ENCODE data around the gene CLTB.

The CLTB gene

GRCh38 chr5:176441921-176442323 lies 25.6 kb upstream of the CLTB start:
- H3K27me3 Mint-ChIP-seq, result peaks cover 0 to 6% of the 10 kb centered on the region in 2 donors
- no peaks in the 10 kb centered on the region for H3K9me3 Mint-ChIP-seq
- H3K36me3 Mint-ChIP-seq, result no peaks in the 10 kb centered on the region
- H3K4me3 Mint-ChIP-seq, result no peak overlapping the region
- ATAC-seq (replicated peaks), result no peak
- H3K27ac Mint-ChIP-seq, result no peak overlapping the region
- no peak for DNase-seq
- peaks cover 11 to 16% of the 10 kb centered on the region in 2 donors for H3K4me1 Mint-ChIP-seq

- Mint-ChIP-seq H3K27ac (no peak overlapping the region), H3K4me1 (peaks cover 13 to 16% of the 10 kb centered on the region in 2 donors), H3K36me3 (no peaks in the 10 kb centered on the region), H3K27me3 (peaks cover 0 to 6% of the 10 kb centered on the region in 2 donors), H3K4me3 (no peak overlapping the region), H3K9me3 (no peaks in the 10 kb centered on the region)
- ATAC-seq (replicated peaks) (no peak), DNase-seq (no peak)
Measured at GRCh38 chr5:176440927-176441706, 24.8 kb upstream of the CLTB start.

GRCh38 chr5:176438959-176439757 lies 22.8 kb upstream of the CLTB start:
- Mint-ChIP-seq H3K27ac (no peak overlapping the region), H3K27me3 (peaks cover 0 to 6% of the 10 kb centered on the region in 2 donors), H3K9me3 (no peaks in the 10 kb centered on the region), H3K4me3 (no peak overlapping the region), H3K4me1 (peaks cover 11 to 13% of the 10 kb centered on the region in 2 donors), H3K36me3 (no peaks in the 10 kb centered on the region)
- ATAC-seq (replicated peaks) (no peak), DNase-seq (no peak)

- peak overlapping the region; percentile 66 to 72 for H3K4me3 Mint-ChIP-seq
- peaks cover 11% of the 10 kb centered on the region in 2 donors for H3K4me1 Mint-ChIP-seq
- peaks cover 0 to 13% of the 10 kb centered on the region in 2 donors for H3K27me3 Mint-ChIP-seq
- ATAC-seq (replicated peaks), result peak; percentile 74 to 78
- H3K9me3 Mint-ChIP-seq, result no peaks in the 10 kb centered on the region
- peaks cover 0 to 2% of the 10 kb centered on the region in 2 donors for H3K36me3 Mint-ChIP-seq
- no peak for DNase-seq
- peak overlapping the region; percentile 21 for H3K27ac Mint-ChIP-seq
Measured at GRCh38 chr5:176436656-176437055, 20.3 kb upstream of the CLTB start.

GRCh38 chr5:176432707-176433106 lies 16.4 kb upstream of the CLTB start:
- ATAC-seq (replicated peaks), result no peak
- Mint-ChIP-seq H3K4me3 (no peak overlapping the region), H3K27me3 (peaks cover 0 to 7% of the 10 kb centered on the region in 2 donors)

GRCh38 chr5:176429972-176430371 lies 13.6 kb upstream of the CLTB start:
- ATAC-seq (replicated peaks) (no peak), DNase-seq (no peak)
- H3K4me3 Mint-ChIP-seq, result no peak overlapping the region
- H3K36me3 Mint-ChIP-seq, result peaks cover 2 to 3% of the 10 kb centered on the region in 2 donors
- no peak overlapping the region for H3K27ac Mint-ChIP-seq
- peaks cover 0 to 3% of the 10 kb centered on the region in 2 donors for H3K9me3 Mint-ChIP-seq
- peaks cover 0 to 7% of the 10 kb centered on the region in 2 donors for H3K27me3 Mint-ChIP-seq
- H3K4me1 Mint-ChIP-seq, result no peaks in the 10 kb centered on the region

More at GRCh38 chr5:176432707-176433106, 16.4 kb upstream of the CLTB start:
- Mint-ChIP-seq H3K4me1 (peaks cover 10 to 11% of the 10 kb centered on the region in 2 donors), H3K36me3 (peaks cover 0 to 2% of the 10 kb centered on the region in 2 donors), H3K27ac (no peak overlapping the region), H3K9me3 (no peaks in the 10 kb centered on the region)
- no peak for DNase-seq

GRCh38 chr5:176427971-176428370 lies 11.6 kb upstream of the CLTB start:
- H3K9me3 Mint-ChIP-seq, result peaks cover 0 to 3% of the 10 kb centered on the region in 2 donors
- H3K4me3 Mint-ChIP-seq, result no peak overlapping the region
- no peak for DNase-seq
- peaks cover under 1 to 7% of the 10 kb centered on the region in 2 donors for H3K27me3 Mint-ChIP-seq
- H3K4me1 Mint-ChIP-seq, result no peaks in the 10 kb centered on the region
- ATAC-seq (replicated peaks), result no peak
- no peak overlapping the region for H3K27ac Mint-ChIP-seq
- H3K36me3 Mint-ChIP-seq, result peaks cover 2 to 3% of the 10 kb centered on the region in 2 donors

- DNase-seq (no peak), ATAC-seq (replicated peaks) (no peak)
- Mint-ChIP-seq H3K4me1 (no peaks in the 10 kb centered on the region), H3K27ac (no peak overlapping the region), H3K27me3 (peaks cover 0 to 10% of the 10 kb centered on the region in 2 donors), H3K4me3 (no peak overlapping the region), H3K9me3 (peaks cover 0 to 3% of the 10 kb centered on the region in 2 donors), H3K36me3 (peaks cover 0 to 3% of the 10 kb centered on the region in 2 donors)
Measured at GRCh38 chr5:176426876-176427275, 10.5 kb upstream of the CLTB start.

GRCh38 chr5:176425791-176426190 lies 9.5 kb upstream of the CLTB start:
- H3K27ac Mint-ChIP-seq, result peak overlapping the region; percentile 6
- DNase-seq (no peak), ATAC-seq (replicated peaks) (no peak)
- H3K36me3 Mint-ChIP-seq, result peaks cover 0 to 3% of the 10 kb centered on the region in 2 donors
- peaks cover 4 to 5% of the 10 kb centered on the region in 2 donors for H3K9me3 Mint-ChIP-seq
- H3K4me3 Mint-ChIP-seq, result no peak overlapping the region
- no peaks in the 10 kb centered on the region for H3K4me1 Mint-ChIP-seq
- peaks cover 0 to 17% of the 10 kb centered on the region in 2 donors for H3K27me3 Mint-ChIP-seq

- H3K27me3 Mint-ChIP-seq, result peaks cover 0 to 17% of the 10 kb centered on the region in 2 donors
- no peaks in the 10 kb centered on the region for H3K4me1 Mint-ChIP-seq
- peaks cover 0 to 3% of the 10 kb centered on the region in 2 donors for H3K36me3 Mint-ChIP-seq
- H3K27ac Mint-ChIP-seq, result no peak overlapping the region
- no peak for ATAC-seq (replicated peaks)
- H3K4me3 Mint-ChIP-seq, result no peak overlapping the region
- DNase-seq, result no peak
- H3K9me3 Mint-ChIP-seq, result peaks cover 4 to 5% of the 10 kb centered on the region in 2 donors
Measured at GRCh38 chr5:176425138-176425537, 8.8 kb upstream of the CLTB start.

- Mint-ChIP-seq H3K4me3 (no peak overlapping the region), H3K4me1 (no peaks in the 10 kb centered on the region), H3K36me3 (peaks cover 0 to 3% of the 10 kb centered on the region in 2 donors), H3K9me3 (peaks cover 4 to 5% of the 10 kb centered on the region in 2 donors), H3K27me3 (peaks cover 0 to 17% of the 10 kb centered on the region in 2 donors), H3K27ac (no peak overlapping the region)
- DNase-seq (no peak), ATAC-seq (replicated peaks) (no peak)
Measured at GRCh38 chr5:176424181-176424580, 7.8 kb upstream of the CLTB start.

GRCh38 chr5:176420972-176421544 lies 4.7 kb upstream of the CLTB start:
- H3K4me3 Mint-ChIP-seq, result no peak overlapping the region
- ATAC-seq (replicated peaks) (no peak), DNase-seq (no peak)
- peaks cover 4 to 5% of the 10 kb centered on the region in 2 donors for H3K9me3 Mint-ChIP-seq
- H3K27me3 Mint-ChIP-seq, result peaks cover 0 to 17% of the 10 kb centered on the region in 2 donors
- H3K4me1 Mint-ChIP-seq, result peaks cover 7 to 8% of the 10 kb centered on the region in 2 donors
- H3K36me3 Mint-ChIP-seq, result peaks cover 0 to 3% of the 10 kb centered on the region in 2 donors
- H3K27ac Mint-ChIP-seq, result no peak overlapping the region

- Mint-ChIP-seq H3K4me1 (peaks cover 11 to 15% of the 10 kb centered on the region in 2 donors), H3K27ac (no peak overlapping the region), H3K4me3 (no peak overlapping the region), H3K36me3 (no peaks in the 10 kb centered on the region), H3K9me3 (peaks cover 2 to 4% of the 10 kb centered on the region in 2 donors), H3K27me3 (peaks cover 0 to 17% of the 10 kb centered on the region in 2 donors)
- no peak for ATAC-seq (replicated peaks)
- DNase-seq, result no peak
Measured at GRCh38 chr5:176420086-176420485, 3.7 kb upstream of the CLTB start.

GRCh38 chr5:176418251-176418650 lies 1.9 kb upstream of the CLTB start:
- ATAC-seq (replicated peaks) (no peak), DNase-seq (no peak)
- Mint-ChIP-seq H3K36me3 (no peaks in the 10 kb centered on the region), H3K27me3 (peaks cover 0 to 17% of the 10 kb centered on the region in 2 donors), H3K9me3 (peaks cover 2 to 4% of the 10 kb centered on the region in 2 donors), H3K27ac (no peak overlapping the region), H3K4me3 (no peak overlapping the region), H3K4me1 (peaks cover 17 to 30% of the 10 kb centered on the region in 2 donors)

Data from stimulated activated naive B cell treated with anti-CD40 and anti-IgM and Interleukin-4, amounts not matched to agents 10 μg/mL and 1 μg/mL and 100 μg/mL, for 72 hours (primary cell).